SK-N-MC (cell line): ENCODE data around the gene ZIK1.

ENCODE experiments used
- DNase-seq: peaks from one replicate; pipeline ENCODE4 v3.0.0-alpha.2; 2011; ENCODE audit warnings: low read depth, low spot score
- H3K27ac ChIP-seq: fragments of 200-600 bp; sonication (generic); 2 replicates; pipeline ENCODE4 v1.5.1; 2016; ENCODE audit warnings: mixed run types
- H3K36me3 ChIP-seq: fragments of 200-600 bp; sonication (generic); 2 replicates; pipeline ENCODE4 v1.6.1; 2017; ENCODE audit warnings: antibody characterized with exemption, low read length, mixed read lengths; ENCODE audit not compliant: insufficient read depth
- H3K4me3 ChIP-seq: fragments of 200-600 bp; sonication (generic); 2 replicates; pipeline ENCODE4 v1.5.1; 2016
- H3K9ac ChIP-seq: fragments of 200-600 bp; sonication (generic); 2 replicates; pipeline ENCODE4 v1.8.0; 2017; ENCODE audit warnings: mixed run types, mixed read lengths; ENCODE audit not compliant: insufficient read length
- H3K9me3 ChIP-seq: fragments of 200-600 bp; sonication (generic); 2 replicates; pipeline ENCODE4 v1.6.1; 2017; ENCODE audit warnings: low read depth, mild to moderate bottlenecking, antibody characterized with exemption, low read length, moderate library complexity, mixed read lengths
- EZH2 ChIP-seq: fragments of 200-600 bp; sonication (generic); IDR thresholded peaks from one replicate; pipeline ENCODE4 v1.6.1; 2017; ENCODE audit warnings: antibody characterized with exemption
- FOXP2 ChIP-seq: optimal IDR thresholded peaks from 2 replicates; pipeline ENCODE3; 2011; ENCODE audit warnings: mild to moderate bottlenecking, moderate library complexity; ENCODE audit not compliant: insufficient read depth; ENCODE audit errors: extremely low read length, control extremely low read depth
- POLR2AphosphoS5 ChIP-seq: IDR thresholded peaks from 2 replicates; pipeline ENCODE4 v1.6.1; 2012; ENCODE audit warnings: mild to moderate bottlenecking, low read depth, low read length, borderline replicate concordance

The ZIK1 gene

GRCh38 chr19:57583521-57584416 lies at the start of gene ZIK1:
ZIK1 (plus strand) TSS chr19:57584145; CDS start chr19:57584357, 212 bp downstream.
- no peak for DNase-seq
- H3K9me3 ChIP-seq: peaks cover 5% of the 10 kb centered on the region; the same call in 1 of the 2 replicates
- H3K9ac ChIP-seq: no peak within 1 kb of the TSS

GRCh38 chr19:57537953-57538547 lies 45.9 kb upstream of the ZIK1 start:
- TF ChIP-seq EZH2 (no peak), POLR2AphosphoS5 (no peak), FOXP2 (no peak)
- peaks cover 52% of the 10 kb centered on the region for H3K9me3 ChIP-seq

More at GRCh38 chr19:57583521-57584416, at the start of gene ZIK1:
- Histone ChIP-seq H3K4me3 (peak within 1 kb of the TSS; percentile 35), H3K36me3 (no peaks in the 10 kb centered on the region), H3K27ac (no peak within 1 kb of the TSS)
- peak; percentile 15; the same call in 1 of the 2 replicates for TF ChIP-seq POLR2AphosphoS5
- no peak for TF ChIP-seq EZH2

GRCh38 chr19:57546513-57546912 lies 37.4 kb upstream of the ZIK1 start:
- peaks cover 100% of the 10 kb centered on the region for H3K36me3 ChIP-seq
- no peak overlapping the region for H3K9ac ChIP-seq
- no peak overlapping the region for H3K4me3 ChIP-seq
- TF ChIP-seq POLR2AphosphoS5 (no peak), FOXP2 (no peak)
- no peak overlapping the region for H3K27ac ChIP-seq
- no peak for DNase-seq
- peaks cover 51% of the 10 kb centered on the region for H3K9me3 ChIP-seq

More at GRCh38 chr19:57537953-57538547, 45.9 kb upstream of the ZIK1 start:
- Histone ChIP-seq H3K9ac (no peak overlapping the region), H3K27ac (no peak overlapping the region), H3K36me3 (peaks cover 89% of the 10 kb centered on the region), H3K4me3 (no peak overlapping the region)
- no peak for DNase-seq

- Histone ChIP-seq H3K36me3 (peaks cover 90% of the 10 kb centered on the region), H3K9me3 (peaks cover 13% of the 10 kb centered on the region)
- no peak for TF ChIP-seq FOXP2
- TF ChIP-seq POLR2AphosphoS5: no peak
- no peak for TF ChIP-seq EZH2
These were observed 31.5 kb upstream of the ZIK1 start for GRCh38 chr19:57552432-57552831.

GRCh38 chr19:57557659-57558058 lies 26.3 kb upstream of the ZIK1 start:
- H3K9me3 ChIP-seq: peaks cover 11% of the 10 kb centered on the region; the same call in 1 of the 2 replicates

More at GRCh38 chr19:57552432-57552831, 31.5 kb upstream of the ZIK1 start:
- Histone ChIP-seq H3K9ac (no peak overlapping the region), H3K4me3 (no peak overlapping the region), H3K27ac (no peak overlapping the region)
- no peak for DNase-seq

GRCh38 chr19:57558525-57558924 lies 25.4 kb upstream of the ZIK1 start:
- TF ChIP-seq EZH2: no peak
- no peak for TF ChIP-seq FOXP2
- TF ChIP-seq POLR2AphosphoS5: no peak

More at GRCh38 chr19:57557659-57558058, 26.3 kb upstream of the ZIK1 start:
- Histone ChIP-seq H3K27ac (no peak overlapping the region), H3K36me3 (peaks cover 38% of the 10 kb centered on the region), H3K9ac (no peak overlapping the region), H3K4me3 (no peak overlapping the region)
- TF ChIP-seq POLR2AphosphoS5 (no peak), FOXP2 (no peak)
- no peak for DNase-seq

GRCh38 chr19:57559008-57559403 lies 24.9 kb upstream of the ZIK1 start:
- H3K27ac ChIP-seq: no peak overlapping the region
- no peak for DNase-seq
- peaks cover 11% of the 10 kb centered on the region; the same call in 1 of the 2 replicates for H3K9me3 ChIP-seq
- H3K36me3 ChIP-seq: peaks cover 25% of the 10 kb centered on the region
- TF ChIP-seq FOXP2 (no peak), EZH2 (no peak), POLR2AphosphoS5 (no peak)
- H3K9ac ChIP-seq: peak overlapping the region; percentile 90
- H3K4me3 ChIP-seq: peak overlapping the region; percentile 97

More at GRCh38 chr19:57558525-57558924, 25.4 kb upstream of the ZIK1 start:
- no peak overlapping the region for H3K27ac ChIP-seq
- peak overlapping the region; percentile 90 for H3K9ac ChIP-seq
- H3K9me3 ChIP-seq: peaks cover 11% of the 10 kb centered on the region; the same call in 1 of the 2 replicates
- H3K4me3 ChIP-seq: peak overlapping the region; percentile 97
- DNase-seq: no peak
- peaks cover 29% of the 10 kb centered on the region for H3K36me3 ChIP-seq

- H3K9ac ChIP-seq: peak within 1 kb of the TSS; percentile 90
- H3K27ac ChIP-seq: no peak within 1 kb of the TSS
- peak; percentile 32 for DNase-seq
- peak within 1 kb of the TSS; percentile 97 for H3K4me3 ChIP-seq
- peaks cover 11% of the 10 kb centered on the region; the same call in 1 of the 2 replicates for H3K9me3 ChIP-seq
- H3K36me3 ChIP-seq: peaks cover 20% of the 10 kb centered on the region
- TF ChIP-seq POLR2AphosphoS5 (peak; percentile 86), FOXP2 (no peak)
These were observed 24.4 kb upstream of the ZIK1 start, which contains the start of gene ZNF550 for GRCh38 chr19:57559404-57560025. ZNF550 (minus strand) TSS chr19:57559863; CDS start chr19:57559682, 181 bp downstream.
